ENCODE results near the gene ROPN1. TPM values are rescaled to one million over a fixed set of nuclear protein-coding genes. Genes with fewer than 3 reads are reported as not detected.

Gene ROPN1
- total RNA-seq, 3 donors from 2014 or later = not detected

DNA sequence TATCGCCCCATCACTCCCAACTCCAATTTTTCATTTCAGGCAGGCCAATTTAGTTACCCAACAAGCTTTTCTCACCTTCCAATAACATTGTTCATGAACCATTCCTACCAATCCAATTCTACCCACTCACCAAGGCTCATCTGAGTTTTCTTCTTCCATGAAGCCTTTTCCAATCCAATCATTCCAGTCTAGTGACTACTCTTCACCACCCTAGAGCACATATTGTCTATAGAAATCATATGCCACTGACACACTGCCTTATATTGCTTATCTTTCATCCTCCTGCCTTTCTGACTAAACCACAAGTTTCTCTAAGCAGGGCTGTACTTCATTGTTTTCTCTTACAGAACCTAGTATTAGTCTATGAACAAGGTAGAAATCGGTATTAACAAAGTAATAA lies 42.3 kb downstream of the ROPN1 start:
- Mint-ChIP-seq H3K27me3 (ENCODE audit: low read depth) (no peaks in the 10 kb centered on the region), H3K36me3 (ENCODE audit: insufficient read depth) (peaks cover 31% of the 10 kb centered on the region), H3K4me3 (no peak overlapping the region), H3K9me3 (no peaks in the 10 kb centered on the region), H3K4me1 (ENCODE audit: low read depth) (no peaks in the 10 kb centered on the region)
- ATAC-seq (no peak), DNase-seq (no peak)

DNA sequence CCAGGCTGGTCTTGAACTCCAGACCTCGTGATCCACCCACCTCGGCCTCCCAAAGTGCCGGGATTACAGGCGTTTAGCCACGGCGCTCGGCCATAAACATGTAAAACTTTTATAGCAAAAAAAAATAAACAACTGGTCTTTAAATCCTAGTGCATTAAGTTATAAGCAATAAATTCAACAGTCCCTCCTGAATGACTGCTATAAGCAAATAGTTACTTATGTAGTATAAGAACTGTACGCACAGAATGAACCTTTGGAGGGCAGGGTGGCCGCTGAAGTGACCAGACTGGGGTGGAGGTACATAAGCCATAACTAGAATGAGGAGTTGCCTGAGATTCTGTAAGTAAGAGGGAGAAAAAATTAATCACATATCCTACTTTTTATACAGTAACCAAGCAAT lies 43.5 kb downstream of the ROPN1 start:
- H3K9me3 Mint-ChIP-seq = no peaks in the 10 kb centered on the region
- H3K4me3 Mint-ChIP-seq = no peak overlapping the region
- peaks cover 43% of the 10 kb centered on the region for H3K36me3 Mint-ChIP-seq (ENCODE audit: insufficient read depth)
- H3K4me1 Mint-ChIP-seq (ENCODE audit: low read depth) = no peaks in the 10 kb centered on the region
- H3K27me3 Mint-ChIP-seq (ENCODE audit: low read depth) = no peaks in the 10 kb centered on the region
- ATAC-seq (no peak), DNase-seq (no peak)

DNA sequence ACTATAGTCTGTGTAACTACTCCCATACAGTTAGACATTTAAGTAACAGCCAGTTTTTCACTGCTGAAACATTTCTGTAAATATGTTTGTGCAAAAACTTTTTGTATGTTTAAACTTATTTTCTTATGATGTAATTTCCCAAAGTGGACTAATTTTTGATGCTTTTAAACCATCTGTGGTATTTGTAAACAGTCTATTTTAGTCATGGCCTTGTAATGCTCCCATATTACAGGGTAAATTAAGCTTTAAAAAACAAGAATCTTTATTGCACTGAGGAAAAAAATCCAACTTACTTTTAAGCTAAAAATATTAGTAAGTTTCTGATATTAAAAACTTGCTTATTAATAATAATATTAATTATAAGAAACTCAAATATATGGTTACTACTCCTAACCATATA lies 44.4 kb downstream of the ROPN1 start:
- DNase-seq (no peak), ATAC-seq (no peak)
- Mint-ChIP-seq H3K4me3 (no peak overlapping the region), H3K36me3 (ENCODE audit: insufficient read depth) (peaks cover 45% of the 10 kb centered on the region), H3K27me3 (ENCODE audit: low read depth) (no peaks in the 10 kb centered on the region), H3K4me1 (ENCODE audit: low read depth) (no peaks in the 10 kb centered on the region), H3K9me3 (no peaks in the 10 kb centered on the region)

DNA sequence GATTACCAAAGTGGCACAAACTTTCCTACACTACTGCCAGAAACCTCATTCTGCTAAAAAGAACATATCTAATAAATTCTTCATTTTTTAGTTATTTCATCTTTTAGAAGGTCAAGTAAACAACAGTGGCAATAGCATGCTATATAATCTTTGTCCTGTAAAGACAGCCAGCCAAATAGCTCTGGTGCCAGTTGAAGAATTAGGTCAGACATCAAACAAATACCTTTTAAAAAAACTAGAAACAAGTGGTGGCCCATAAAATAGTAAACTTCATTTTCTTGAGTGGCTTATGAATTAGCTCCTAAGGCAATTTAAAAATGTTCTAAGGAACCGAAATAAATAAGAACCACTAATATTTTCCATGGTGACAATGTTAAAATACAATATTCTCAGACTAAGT lies 50.4 kb downstream of the ROPN1 start:
- ATAC-seq (no peak), DNase-seq (no peak)
- Mint-ChIP-seq H3K27me3 (ENCODE audit: low read depth) (no peaks in the 10 kb centered on the region), H3K9me3 (no peaks in the 10 kb centered on the region), H3K4me1 (ENCODE audit: low read depth) (no peaks in the 10 kb centered on the region), H3K36me3 (ENCODE audit: insufficient read depth) (peaks cover 42% of the 10 kb centered on the region), H3K4me3 (no peak overlapping the region)

DNA sequence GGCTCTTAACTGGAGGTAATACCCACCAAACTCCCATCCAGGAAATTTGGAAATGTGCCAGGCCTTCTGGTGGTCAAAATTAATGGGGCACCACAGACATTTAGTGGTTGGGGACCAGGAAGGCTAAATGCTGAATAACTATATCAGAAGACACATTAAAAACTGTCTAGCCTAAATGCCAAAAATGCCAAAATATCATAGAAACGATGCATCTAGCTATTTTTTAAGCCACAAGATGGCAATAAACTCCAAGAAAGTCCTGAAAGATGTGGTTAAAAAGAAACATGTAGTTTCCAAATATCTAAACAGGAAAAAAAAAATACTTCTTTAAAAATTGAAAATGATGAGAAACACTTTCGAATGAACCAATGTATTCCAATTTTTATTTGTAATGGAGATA lies 50.8 kb downstream of the ROPN1 start:
- H3K4me3 Mint-ChIP-seq = no peak overlapping the region
- H3K9me3 Mint-ChIP-seq = no peaks in the 10 kb centered on the region
- H3K27me3 Mint-ChIP-seq (ENCODE audit: low read depth) = no peaks in the 10 kb centered on the region
- DNase-seq (no peak), ATAC-seq (no peak)
- H3K36me3 Mint-ChIP-seq (ENCODE audit: insufficient read depth) = peaks cover 39% of the 10 kb centered on the region
- H3K4me1 Mint-ChIP-seq (ENCODE audit: low read depth) = no peaks in the 10 kb centered on the region

GRCh38 chr3:123939706-123940105 lies 52.2 kb downstream of the ROPN1 start:
- Mint-ChIP-seq H3K36me3 (ENCODE audit: insufficient read depth) (peaks cover 37% of the 10 kb centered on the region), H3K4me1 (ENCODE audit: low read depth) (no peaks in the 10 kb centered on the region), H3K4me3 (no peak overlapping the region), H3K27me3 (ENCODE audit: low read depth) (no peaks in the 10 kb centered on the region), H3K9me3 (no peaks in the 10 kb centered on the region)
- no peak for DNase-seq
- no peak for ATAC-seq

GRCh38 chr3:123936400-123936799 lies 55.5 kb downstream of the ROPN1 start:
- DNase-seq (no peak), ATAC-seq (no peak)
- Mint-ChIP-seq H3K4me1 (ENCODE audit: low read depth) (no peaks in the 10 kb centered on the region), H3K4me3 (no peak overlapping the region), H3K9me3 (no peaks in the 10 kb centered on the region), H3K36me3 (ENCODE audit: insufficient read depth) (peaks cover 32% of the 10 kb centered on the region), H3K27me3 (ENCODE audit: low read depth) (no peaks in the 10 kb centered on the region)

DNA sequence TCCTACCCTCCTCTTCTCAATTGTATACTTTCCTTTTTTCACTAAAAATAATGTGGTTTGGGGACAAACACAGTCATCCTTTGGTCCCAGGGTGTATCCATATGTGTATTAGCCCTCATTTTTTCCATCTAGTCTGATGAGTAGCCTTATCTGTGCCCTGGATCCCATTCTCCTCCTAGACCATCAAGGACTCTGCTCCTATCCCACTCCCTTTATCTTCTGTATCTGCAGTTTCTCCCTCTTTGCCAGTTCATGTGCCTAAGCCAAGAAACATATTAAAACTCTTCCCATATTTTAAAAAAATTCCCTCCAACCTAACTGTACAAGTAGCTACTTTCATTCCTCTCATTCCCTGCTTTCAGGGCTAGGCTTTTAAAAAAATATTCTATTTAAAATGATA lies 56.1 kb downstream of the ROPN1 start:
- no peak for DNase-seq
- H3K4me3 Mint-ChIP-seq = no peak overlapping the region
- peaks cover 33% of the 10 kb centered on the region for H3K36me3 Mint-ChIP-seq (ENCODE audit: insufficient read depth)
- H3K4me1 Mint-ChIP-seq (ENCODE audit: low read depth) = no peaks in the 10 kb centered on the region
- no peaks in the 10 kb centered on the region for H3K27me3 Mint-ChIP-seq (ENCODE audit: low read depth)
- no peaks in the 10 kb centered on the region for H3K9me3 Mint-ChIP-seq
- no peak for ATAC-seq

DNA sequence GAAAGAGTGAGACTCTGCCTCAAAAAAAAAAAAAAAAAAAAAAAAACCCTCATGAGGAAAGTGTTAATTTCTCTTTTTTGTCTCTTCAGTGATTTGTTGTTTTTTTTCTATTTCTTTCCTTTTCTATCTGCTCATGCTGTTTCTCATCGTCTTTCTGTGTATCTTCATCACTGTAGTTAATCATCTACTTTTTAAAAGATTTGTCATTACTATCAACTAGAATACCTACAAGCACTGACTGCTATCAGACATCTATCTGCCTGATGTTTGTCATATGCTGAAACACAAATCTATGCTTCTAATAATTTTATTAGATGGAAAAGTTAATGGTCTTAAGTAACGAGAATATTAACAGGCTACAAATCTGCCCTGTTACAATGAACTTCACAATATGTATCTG lies 57.7 kb downstream of the ROPN1 start:
- Mint-ChIP-seq H3K4me1 (ENCODE audit: low read depth) (no peaks in the 10 kb centered on the region), H3K4me3 (no peak overlapping the region), H3K27me3 (ENCODE audit: low read depth) (no peaks in the 10 kb centered on the region), H3K9me3 (no peaks in the 10 kb centered on the region), H3K36me3 (ENCODE audit: insufficient read depth) (peaks cover 29% of the 10 kb centered on the region)
- ATAC-seq = no peak
- no peak for DNase-seq

DNA sequence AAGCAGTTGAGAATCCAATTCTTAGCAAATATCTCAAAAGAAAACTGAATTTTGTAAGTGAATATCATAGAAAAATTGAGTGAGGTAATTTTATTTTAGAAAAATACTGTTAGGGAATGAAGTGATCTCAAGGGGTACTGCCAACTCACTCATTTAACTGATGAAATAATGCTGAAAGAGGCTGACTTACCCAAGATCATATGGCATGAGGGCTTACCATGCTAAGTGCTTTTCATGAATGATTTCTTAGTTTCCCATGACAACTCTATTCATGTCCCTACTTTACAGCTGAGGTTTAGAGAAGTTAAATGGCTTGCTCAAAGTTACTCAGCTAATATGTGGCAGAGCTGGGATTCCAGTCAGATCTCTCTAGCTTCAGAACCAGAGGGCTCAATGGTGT lies 61.5 kb downstream of the ROPN1 start:
- Mint-ChIP-seq H3K27me3 (ENCODE audit: low read depth) (no peaks in the 10 kb centered on the region), H3K36me3 (ENCODE audit: insufficient read depth) (peaks cover 26% of the 10 kb centered on the region), H3K4me3 (no peak overlapping the region)

GRCh38 chr3:123929325-123929724 lies 62.6 kb downstream of the ROPN1 start:
- ATAC-seq (no peak), DNase-seq (no peak)
- Mint-ChIP-seq H3K4me3 (no peak overlapping the region), H3K9me3 (peaks cover 7% of the 10 kb centered on the region), H3K36me3 (ENCODE audit: insufficient read depth) (peaks cover 33% of the 10 kb centered on the region), H3K4me1 (ENCODE audit: low read depth) (no peaks in the 10 kb centered on the region), H3K27me3 (ENCODE audit: low read depth) (no peaks in the 10 kb centered on the region)

More for the DNA sequence above, 61.5 kb downstream of the ROPN1 start:
- no peaks in the 10 kb centered on the region for H3K4me1 Mint-ChIP-seq (ENCODE audit: low read depth)
- H3K9me3 Mint-ChIP-seq = no peaks in the 10 kb centered on the region
- DNase-seq (no peak), ATAC-seq (no peak)

GRCh38 chr3:123926396-123926795 lies 65.5 kb downstream of the ROPN1 start:
- Mint-ChIP-seq H3K36me3 (ENCODE audit: insufficient read depth) (peaks cover 50% of the 10 kb centered on the region), H3K4me3 (no peak overlapping the region), H3K27me3 (ENCODE audit: low read depth) (no peaks in the 10 kb centered on the region)

GRCh38 chr3:123920868-123921267 lies 71.1 kb downstream of the ROPN1 start:
- Mint-ChIP-seq H3K27me3 (ENCODE audit: low read depth) (no peaks in the 10 kb centered on the region), H3K4me3 (no peak overlapping the region), H3K4me1 (ENCODE audit: low read depth) (no peaks in the 10 kb centered on the region), H3K36me3 (ENCODE audit: insufficient read depth) (peaks cover 57% of the 10 kb centered on the region), H3K9me3 (peaks cover 46% of the 10 kb centered on the region)
- DNase-seq (no peak), ATAC-seq (no peak)

More at GRCh38 chr3:123926396-123926795, 65.5 kb downstream of the ROPN1 start:
- Mint-ChIP-seq H3K9me3 (peaks cover 27% of the 10 kb centered on the region), H3K4me1 (ENCODE audit: low read depth) (no peaks in the 10 kb centered on the region)
- no peak for ATAC-seq
- no peak for DNase-seq

GRCh38 chr3:123920383-123920782 lies 71.5 kb downstream of the ROPN1 start:
- no peak for ATAC-seq
- Mint-ChIP-seq H3K4me1 (ENCODE audit: low read depth) (no peaks in the 10 kb centered on the region), H3K36me3 (ENCODE audit: insufficient read depth) (peaks cover 56% of the 10 kb centered on the region), H3K9me3 (peaks cover 46% of the 10 kb centered on the region), H3K27me3 (ENCODE audit: low read depth) (no peaks in the 10 kb centered on the region), H3K4me3 (no peak overlapping the region)
- DNase-seq = no peak

GRCh38 chr3:123919353-123919752 lies 72.6 kb downstream of the ROPN1 start:
- DNase-seq = no peak
- Mint-ChIP-seq H3K36me3 (ENCODE audit: insufficient read depth) (peaks cover 54% of the 10 kb centered on the region), H3K4me3 (no peak overlapping the region), H3K4me1 (ENCODE audit: low read depth) (no peaks in the 10 kb centered on the region), H3K27me3 (ENCODE audit: low read depth) (no peaks in the 10 kb centered on the region), H3K9me3 (peaks cover 39% of the 10 kb centered on the region)
- no peak for ATAC-seq

All from activated T-cell treated with anti-CD3 and anti-CD28 coated beads, Interleukin-2, amount 50 U/mL, for 4 hours (primary cell).